Measurements from ENCODE around the gene CLCN4. TPM values are rescaled to one million over a fixed set of nuclear protein-coding genes. Genes with fewer than 3 reads are reported as not detected.
A peak's percentile ranks its signal among the peaks of the same experiment; 100 is the strongest.

CLCN4 gene
- total and polyA plus RNA-seq, 7 experiments from 2014 or later = 0.02 to 0.42 (median 0.11) TPM; not detected in 2

DNA sequence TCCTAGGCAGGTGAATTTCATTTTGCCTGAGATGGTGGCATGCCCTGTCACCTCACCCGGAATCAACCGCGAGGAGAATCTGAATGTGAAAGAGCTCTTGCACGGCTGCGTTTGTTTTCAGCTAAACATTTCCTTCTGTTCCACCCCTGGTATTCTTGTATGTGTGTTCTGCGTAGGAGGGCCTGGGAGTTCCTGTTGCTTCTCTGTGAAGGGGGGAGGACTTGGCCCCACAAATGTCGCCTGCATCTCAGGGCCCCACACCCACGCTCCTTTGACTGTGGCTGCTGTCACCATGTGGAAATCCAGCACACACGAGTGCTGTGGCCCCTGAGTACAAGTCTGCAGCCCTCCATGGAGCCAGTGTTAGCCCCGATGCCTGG is 45.8 kb upstream of the CLCN4 start:
- intact Hi-C loops (cut with micrococcal nuclease) = loop anchor here (1.0 to 10.0 kb wide), 6 partner anchors 13 to 766 kb away; no protein-coding TSS in a partner anchor

DNA sequence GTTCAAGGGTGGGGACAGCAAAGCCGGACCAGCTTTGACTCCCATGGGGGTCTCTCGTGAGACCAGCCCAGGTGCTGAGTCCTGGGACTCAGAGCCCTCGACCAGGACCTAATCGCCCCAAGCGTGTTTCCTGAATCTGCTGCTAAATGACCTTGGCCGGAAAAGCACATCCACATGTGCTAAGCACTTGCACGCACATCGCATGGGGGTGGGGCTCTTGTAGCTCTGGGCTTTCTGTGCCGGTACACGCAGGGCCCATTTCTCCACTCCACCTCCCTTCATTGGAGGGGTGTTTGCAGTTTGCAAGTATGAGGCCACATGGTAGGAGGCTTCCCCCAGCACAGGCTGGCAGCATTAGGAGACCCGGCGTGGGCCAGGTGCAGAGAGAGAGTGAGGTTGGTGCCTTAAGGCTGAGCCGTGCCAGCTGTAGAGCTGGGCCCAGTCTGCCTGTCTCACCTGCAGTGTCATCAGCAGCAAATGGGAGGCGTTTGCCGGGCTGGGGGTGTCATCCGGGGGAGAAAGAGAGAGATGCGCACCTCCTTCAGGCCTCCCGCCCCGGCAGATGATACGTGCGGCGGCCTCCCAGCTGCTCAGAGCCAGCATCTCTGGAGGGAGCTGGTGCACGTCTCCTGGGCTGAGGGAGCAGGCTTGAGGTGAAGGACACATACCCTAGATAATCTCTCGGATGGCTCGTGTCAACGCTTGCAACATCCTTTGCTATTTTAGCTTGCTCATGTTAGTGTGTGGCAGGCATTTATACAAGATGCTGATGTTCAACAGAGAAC is 45.2 kb upstream of the CLCN4 start:
- peak overlapping the region; percentile 96 to 100 (median 98) for H3K27ac Mint-ChIP-seq
- no peaks in the 10 kb centered on the region for H3K27me3 Mint-ChIP-seq
- Histone ChIP-seq H3K27ac (ENCODE audit: low read depth, low read length) (peak overlapping the region; percentile 81), H3K9me3 (ENCODE audit: control insufficient read depth in 2 of 3, low read length in 3 of 3) (no peaks in the 10 kb centered on the region), H3K27me3 (ENCODE audit: control insufficient read depth in 2 of 2, insufficient read depth in 2 of 2, low read length in 2 of 2) (no peaks in the 10 kb centered on the region), H3K36me3 (ENCODE audit: control insufficient read depth in 2 of 3, insufficient read depth in 3 of 3, low read length in 3 of 3) (no peaks in the 10 kb centered on the region), H3K4me1 (ENCODE audit: control insufficient read depth in 2 of 2, insufficient read depth in 2 of 2, low read length in 2 of 2) (peaks cover 61% of the 10 kb centered on the region in 2 donors), H3K4me3 (ENCODE audit: low read length) (peak overlapping the region; percentile 56)
- no peaks in the 10 kb centered on the region for H3K9me3 Mint-ChIP-seq
- ChIA-PET POLR2A (interaction anchor here (1.0 to 4.7 kb wide), 11 partner anchors 10 to 100 kb away, joined by 4 to 39 read pairs (median 7); no protein-coding TSS in a partner anchor), CTCF (interaction anchor here (0.7 to 4.8 kb wide), 6 partner anchors 14 to 122 kb away, joined by 3 to 23 read pairs (median 10); no protein-coding TSS in a partner anchor)
- H3K4me1 Mint-ChIP-seq = peaks cover 14 to 64% (median 62%) of the 10 kb centered on the region in 7 donors
- intact Hi-C loops (cut with micrococcal nuclease) = loop anchor here (1.0 to 10.0 kb wide), 6 partner anchors 13 to 767 kb away; no protein-coding TSS in a partner anchor
- peak; percentile 84 for ATAC-seq
- H3K36me3 Mint-ChIP-seq = peaks cover 0 to 21% (median 0%) of the 10 kb centered on the region in 5 donors
- H3K4me3 Mint-ChIP-seq = peak overlapping the region; percentile 65 to 90 (median 85)
- DNase-seq = peak; percentile 12 to 81 (median 73)

More for the DNA sequence above, 45.8 kb upstream of the CLCN4 start:
- peak in 8 of 9 donors; percentile 33 to 87 (median 76) for DNase-seq
- peaks cover 61 to 65% of the 10 kb centered on the region in 2 donors for H3K4me1 ChIP-seq (ENCODE audit: control insufficient read depth in 2 of 2, insufficient read depth in 2 of 2, low read length in 2 of 2)
- CTCF ChIA-PET = interaction anchor here (0.6 to 4.8 kb wide), 9 partner anchors 14 to 121 kb away, joined by 3 to 23 read pairs (median 5); no protein-coding TSS in a partner anchor
- Mint-ChIP-seq H3K9me3 (no peaks in the 10 kb centered on the region), H3K4me3 (peak overlapping the region; percentile 77 to 93 (median 87)), H3K27ac (peak overlapping the region; percentile 96 to 100 (median 98)), H3K27me3 (no peaks in the 10 kb centered on the region), H3K36me3 (peaks cover 0 to 19% (median 0%) of the 10 kb centered on the region in 5 donors), H3K4me1 (peaks cover 12 to 70% (median 62%) of the 10 kb centered on the region in 7 donors)
- ATAC-seq = peak; percentile 60
- H3K36me3 ChIP-seq (ENCODE audit: control insufficient read depth in 2 of 3, insufficient read depth in 3 of 3, low read length in 3 of 3) = no peaks in the 10 kb centered on the region
- no peaks in the 10 kb centered on the region for H3K9me3 ChIP-seq (ENCODE audit: control insufficient read depth in 2 of 3, low read length in 3 of 3)
- no peaks in the 10 kb centered on the region for H3K27me3 ChIP-seq (ENCODE audit: control insufficient read depth in 2 of 2, insufficient read depth in 2 of 2, low read length in 2 of 2)
- H3K27ac ChIP-seq (ENCODE audit: low read depth, low read length) = peak overlapping the region; percentile 81
- H3K4me3 ChIP-seq (ENCODE audit: low read length) = peak overlapping the region; percentile 57
- POLR2A ChIA-PET = interaction anchor here (0.6 to 4.7 kb wide), 11 partner anchors 10 to 99 kb away, joined by 3 to 39 read pairs (median 7); no protein-coding TSS in a partner anchor

DNA sequence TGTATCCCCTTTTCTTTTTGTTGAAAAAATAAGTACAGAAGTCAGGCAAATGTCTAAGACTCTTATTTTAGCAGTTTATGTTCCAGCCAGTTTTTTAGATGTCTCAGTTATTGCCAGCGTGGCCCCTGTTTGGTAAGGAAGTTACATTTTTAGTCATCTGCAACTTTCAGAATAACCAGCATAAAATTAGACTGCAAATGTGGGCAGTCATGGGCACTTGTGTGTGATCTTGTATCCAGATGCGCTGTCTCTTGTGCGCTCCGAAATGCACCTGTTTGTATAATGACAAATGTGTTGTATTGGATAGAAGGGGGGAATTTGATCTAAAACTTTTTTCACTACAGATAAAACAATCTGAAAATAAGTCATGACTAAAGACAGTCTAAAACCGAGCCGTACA is 44.3 kb upstream of the CLCN4 start:
- DNase-seq = no peak
- H3K36me3 Mint-ChIP-seq = peaks cover 0 to 22% (median 0%) of the 10 kb centered on the region in 5 donors
- peak overlapping the region in 2 of 10 donors; percentile 38 to 42 for H3K4me3 Mint-ChIP-seq
- Histone ChIP-seq H3K36me3 (ENCODE audit: control insufficient read depth in 2 of 3, insufficient read depth in 3 of 3, low read length in 3 of 3) (peaks cover 0 to 8% (median 0%) of the 10 kb centered on the region in 3 experiments), H3K27me3 (ENCODE audit: control insufficient read depth in 2 of 2, insufficient read depth in 2 of 2, low read length in 2 of 2) (no peaks in the 10 kb centered on the region), H3K4me1 (ENCODE audit: control insufficient read depth in 2 of 2, insufficient read depth in 2 of 2, low read length in 2 of 2) (peaks cover 51 to 55% of the 10 kb centered on the region in 2 donors), H3K4me3 (ENCODE audit: low read length) (no peak overlapping the region), H3K9me3 (ENCODE audit: control insufficient read depth in 2 of 3, low read length in 3 of 3) (no peaks in the 10 kb centered on the region), H3K27ac (ENCODE audit: low read depth, low read length) (peak overlapping the region; percentile 81)
- H3K9me3 Mint-ChIP-seq = no peaks in the 10 kb centered on the region
- H3K27ac Mint-ChIP-seq = peak overlapping the region in 8 of 9 donors; percentile 62 to 100 (median 98)
- no peak for ATAC-seq
- peaks cover 12 to 55% (median 53%) of the 10 kb centered on the region in 7 donors for H3K4me1 Mint-ChIP-seq
- ChIA-PET POLR2A (interaction anchor here (1.0 to 4.7 kb wide), 4 partner anchors 17 to 42 kb away, joined by 4 to 39 read pairs (median 24); no protein-coding TSS in a partner anchor), CTCF (interaction anchor here (2.4 to 4.8 kb wide), 3 partner anchors 15 to 35 kb away, joined by 6 to 23 read pairs (median 18); no protein-coding TSS in a partner anchor)
- H3K27me3 Mint-ChIP-seq = no peaks in the 10 kb centered on the region
- intact Hi-C loops (cut with micrococcal nuclease) = loop anchor here in 1 of 2 donors (10.0 kb wide), 1 partner anchor 768 kb away; no protein-coding TSS in a partner anchor

DNA sequence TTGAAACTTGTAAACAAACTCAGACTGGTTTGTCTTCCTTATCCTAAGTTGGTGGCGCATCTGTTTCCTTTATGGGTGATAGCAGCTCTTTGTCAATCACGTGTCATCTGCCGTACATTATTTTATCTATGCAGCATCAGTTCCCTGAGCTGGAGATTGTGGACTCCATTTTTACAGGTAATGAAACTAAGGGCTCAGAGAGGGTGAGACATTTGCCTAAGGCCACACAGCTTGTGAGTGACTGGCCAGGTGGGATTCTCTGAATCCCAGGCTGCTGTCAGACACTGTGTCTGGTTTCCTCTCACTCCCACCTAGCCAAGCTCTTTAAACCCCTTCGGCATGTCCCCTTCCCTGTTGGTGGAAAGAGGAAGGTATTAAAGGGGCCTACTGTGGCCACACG is 41.7 kb upstream of the CLCN4 start:
- POLR2A ChIA-PET = interaction anchor here (0.5 to 2.7 kb wide), 4 partner anchors 18 to 32 kb away, joined by 4 to 8 read pairs (median 4); no protein-coding TSS in a partner anchor
- Mint-ChIP-seq H3K4me3 (no peak overlapping the region), H3K9me3 (peaks cover 0 to 3% (median 0%) of the 10 kb centered on the region in 11 donors), H3K27ac (peak overlapping the region in 3 of 9 donors; percentile 17 to 71 (median 59)), H3K27me3 (no peaks in the 10 kb centered on the region), H3K4me1 (peaks cover 8 to 40% (median 36%) of the 10 kb centered on the region in 7 donors), H3K36me3 (peaks cover 0 to 22% (median 4%) of the 10 kb centered on the region in 5 donors)
- no peak for DNase-seq
- H3K9me3 ChIP-seq (ENCODE audit: control insufficient read depth in 2 of 3, low read length in 3 of 3) = no peaks in the 10 kb centered on the region
- no peak overlapping the region for H3K4me3 ChIP-seq (ENCODE audit: low read length)
- H3K27ac ChIP-seq (ENCODE audit: low read depth, low read length) = no peak overlapping the region
- no peaks in the 10 kb centered on the region for H3K27me3 ChIP-seq (ENCODE audit: control insufficient read depth in 2 of 2, insufficient read depth in 2 of 2, low read length in 2 of 2)
- H3K36me3 ChIP-seq (ENCODE audit: control insufficient read depth in 2 of 3, insufficient read depth in 3 of 3, low read length in 3 of 3) = peaks cover 0 to 16% (median 0%) of the 10 kb centered on the region in 3 experiments
- intact Hi-C loops (cut with micrococcal nuclease) = loop anchor here (5.0 to 10.0 kb wide), 3 partner anchors 243 to 997 kb away; partner anchors contain the start of gene HCCS (in 1 of the 2)
- no peak for ATAC-seq
- H3K4me1 ChIP-seq (ENCODE audit: control insufficient read depth in 2 of 2, insufficient read depth in 2 of 2, low read length in 2 of 2) = peaks cover 26 to 29% of the 10 kb centered on the region in 2 donors
- CTCF ChIA-PET = interaction anchor here (1.1 to 2.5 kb wide), 6 partner anchors 16 to 117 kb away, joined by 3 to 7 read pairs (median 6); no protein-coding TSS in a partner anchor

DNA sequence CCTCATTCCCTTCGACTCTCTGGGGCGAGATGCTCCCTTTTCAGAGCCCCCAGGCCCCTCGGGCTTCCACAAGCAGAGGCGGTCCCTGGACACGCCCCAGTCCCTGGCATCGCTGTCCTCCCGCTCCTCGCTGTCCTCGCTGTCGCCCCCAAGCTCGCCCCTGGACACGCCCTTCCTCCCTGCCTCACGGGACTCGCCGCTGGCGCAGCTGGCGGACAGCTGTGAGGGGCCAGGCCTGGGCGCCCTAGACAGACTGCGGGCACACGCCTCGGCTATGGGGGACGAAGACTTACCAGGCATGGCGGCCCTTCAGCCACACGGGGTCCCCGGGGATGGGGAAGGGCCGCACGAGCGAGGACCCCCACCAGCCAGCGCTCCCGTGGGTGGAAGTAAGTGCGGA is 39.5 kb upstream of the CLCN4 start:
- no peak overlapping the region for H3K4me3 Mint-ChIP-seq
- Histone ChIP-seq H3K4me3 (ENCODE audit: low read length) (no peak overlapping the region), H3K9me3 (ENCODE audit: control insufficient read depth in 2 of 3, low read length in 3 of 3) (no peaks in the 10 kb centered on the region), H3K27ac (ENCODE audit: low read depth, low read length) (no peak overlapping the region), H3K27me3 (ENCODE audit: control insufficient read depth in 2 of 2, insufficient read depth in 2 of 2, low read length in 2 of 2) (no peaks in the 10 kb centered on the region), H3K36me3 (ENCODE audit: control insufficient read depth in 2 of 3, insufficient read depth in 3 of 3, low read length in 3 of 3) (peaks cover 0 to 16% (median 0%) of the 10 kb centered on the region in 3 experiments), H3K4me1 (ENCODE audit: control insufficient read depth in 2 of 2, insufficient read depth in 2 of 2, low read length in 2 of 2) (peaks cover 5 to 11% of the 10 kb centered on the region in 2 donors)
- CTCF ChIA-PET = interaction anchor here (0.9 to 4.8 kb wide), 7 partner anchors 9 to 126 kb away, joined by 3 to 51 read pairs (median 8); no protein-coding TSS in a partner anchor
- ATAC-seq (no peak), DNase-seq (no peak)
- POLR2A ChIA-PET = interaction anchor here (0.6 to 1.1 kb wide), 3 partner anchors 25 to 1655 kb away, joined by 3 read pairs; no protein-coding TSS in a partner anchor
- peaks cover 0 to 3% (median 0%) of the 10 kb centered on the region in 11 donors for H3K9me3 Mint-ChIP-seq
- H3K27ac Mint-ChIP-seq = no peak overlapping the region
- H3K36me3 Mint-ChIP-seq = peaks cover 0 to 17% (median 4%) of the 10 kb centered on the region in 5 donors
- no peaks in the 10 kb centered on the region for H3K27me3 Mint-ChIP-seq
- H3K4me1 Mint-ChIP-seq = peaks cover 5 to 34% (median 22%) of the 10 kb centered on the region in 7 donors
- intact Hi-C loops (cut with micrococcal nuclease) = loop anchor here (5.0 to 10.0 kb wide), 3 partner anchors 245 to 995 kb away; partner anchors contain the start of gene HCCS (in 1 of the 2)
